22Rv1 (cell line): ENCODE data around the gene CEBPZ.

Experiments used
- CTCF ChIP-seq: fragments of 450-650 bp; IDR thresholded peaks from 2 replicates; pipeline ENCODE4 v1.5.1; 2017; ENCODE audit warnings: mild to moderate bottlenecking
- ZFX ChIP-seq: fragments of 450-650 bp; IDR thresholded peaks from 2 replicates; pipeline ENCODE4 v1.6.1; 2017; ENCODE audit warnings: antibody characterized with exemption, borderline replicate concordance

GRCh38 chr2:37224063-37224462 is 7.3 kb downstream of the CEBPZ start:
- TF ChIP-seq CTCF (no peak), ZFX (no peak)
